HG03196 (cell line): ENCODE data around the gene HIF3A.

Experiments
- ATAC-seq: cut with Tn5 transposase; IDR thresholded peaks from one replicate; pipeline ENCODE4 v1.9.1; 2021; ENCODE audit not compliant: unreplicated experiment

The HIF3A gene

DNA sequence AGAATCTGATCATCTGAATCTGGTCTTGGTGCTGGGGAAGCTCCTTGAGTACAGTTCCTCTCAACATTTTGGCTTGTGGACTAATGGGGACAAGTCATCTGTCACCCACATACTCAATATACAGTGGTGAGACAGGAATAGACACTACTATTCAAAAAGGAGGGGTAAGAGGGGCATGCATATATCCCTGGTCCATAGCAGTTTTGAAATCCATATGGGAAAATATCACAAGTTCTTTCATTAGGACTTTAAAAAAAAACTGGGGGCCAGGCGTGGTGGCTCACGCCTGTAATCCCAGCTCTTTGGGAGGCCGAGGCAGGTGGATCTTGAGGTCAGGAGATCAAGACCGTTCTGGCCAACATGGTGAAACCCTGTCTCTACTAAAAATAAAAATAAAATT lies 29.8 kb downstream of the HIF3A start:
- no peak for ATAC-seq

DNA sequence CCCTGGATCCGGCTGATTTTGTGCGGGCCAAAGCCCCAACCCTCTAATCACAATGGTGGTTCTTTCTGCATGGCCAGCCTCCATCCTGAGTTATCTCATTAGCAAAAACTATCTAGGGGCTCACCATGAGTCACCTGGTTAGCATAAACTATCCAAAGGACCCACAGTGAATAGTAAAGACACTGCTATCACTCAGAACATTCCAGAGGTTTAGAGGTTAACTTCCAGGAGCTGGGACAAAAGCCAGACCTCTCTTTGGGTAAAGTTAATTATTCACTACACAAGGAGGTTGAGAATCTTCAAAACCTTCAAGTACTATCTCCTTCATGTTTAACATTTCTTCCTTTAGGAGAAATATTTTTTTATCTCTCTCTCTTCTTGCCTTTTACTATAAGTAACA lies 31.2 kb downstream of the HIF3A start:
- no peak for ATAC-seq

DNA sequence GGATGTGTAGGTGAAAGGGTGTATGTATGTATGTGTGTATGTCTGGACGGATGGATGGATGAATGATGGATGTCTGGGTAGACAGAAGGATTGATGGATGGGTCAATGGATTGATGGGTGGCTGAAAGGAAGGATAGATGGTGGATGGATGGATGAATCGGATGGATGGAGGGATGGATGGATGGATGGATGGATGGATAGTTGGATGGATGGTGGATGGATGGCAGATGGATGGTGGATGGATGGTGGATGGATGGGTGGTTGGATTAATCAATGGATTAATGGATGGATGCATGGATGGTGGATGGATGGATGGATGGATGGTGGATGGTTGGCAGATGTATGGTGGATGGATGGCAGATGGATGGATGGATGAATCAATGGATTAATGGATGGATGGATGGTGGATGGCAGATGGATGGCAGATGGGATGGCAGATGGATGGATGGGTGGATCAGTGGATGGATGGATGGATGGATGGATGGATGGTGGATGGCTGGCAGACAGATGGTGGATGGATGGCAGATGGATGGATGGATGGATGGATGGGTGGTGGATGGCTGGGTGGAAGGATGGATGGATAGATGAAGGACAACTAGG lies 33.6 kb downstream of the HIF3A start:
- no peak for ATAC-seq

DNA sequence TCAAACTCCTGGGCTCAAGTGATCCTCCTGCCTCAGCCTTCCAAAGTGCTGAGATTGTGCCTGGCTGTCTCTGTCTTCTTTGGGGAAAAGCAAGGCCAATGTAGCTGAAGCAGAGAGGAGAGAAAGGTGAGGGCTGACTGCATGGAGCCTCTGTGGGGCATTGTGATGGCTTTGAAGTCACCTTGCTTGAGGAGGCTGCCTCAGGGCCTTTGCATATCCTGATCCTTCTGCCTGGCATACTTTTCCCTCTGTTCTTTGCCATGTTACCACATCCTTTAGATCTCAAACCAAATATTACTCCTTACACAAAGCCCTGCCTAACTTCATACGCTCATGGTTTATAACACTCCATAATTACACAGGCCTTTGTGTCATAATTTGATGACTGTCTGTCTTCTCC lies 40.6 kb downstream of the HIF3A start:
- no peak for ATAC-seq

DNA sequence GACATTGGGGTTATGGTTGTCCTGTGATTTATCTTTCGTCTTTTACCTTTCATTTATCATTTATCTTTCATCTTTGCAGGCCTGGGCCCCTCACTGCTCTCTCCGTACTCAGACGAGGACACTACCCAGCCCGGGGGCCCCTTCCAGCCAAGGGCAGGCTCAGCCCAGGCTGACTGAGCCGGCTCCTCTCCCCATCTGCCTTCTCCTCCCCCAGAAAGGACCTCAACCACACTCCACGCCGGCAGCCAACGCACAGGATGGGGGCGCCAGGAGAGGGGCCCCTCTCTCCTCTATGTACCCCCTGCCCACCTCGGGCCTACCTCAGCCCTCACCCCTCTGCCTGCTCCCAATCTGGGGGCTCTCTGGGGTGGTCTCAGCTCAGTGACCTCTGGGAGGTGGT lies 42.6 kb downstream of the HIF3A start:
- no peak for ATAC-seq

DNA sequence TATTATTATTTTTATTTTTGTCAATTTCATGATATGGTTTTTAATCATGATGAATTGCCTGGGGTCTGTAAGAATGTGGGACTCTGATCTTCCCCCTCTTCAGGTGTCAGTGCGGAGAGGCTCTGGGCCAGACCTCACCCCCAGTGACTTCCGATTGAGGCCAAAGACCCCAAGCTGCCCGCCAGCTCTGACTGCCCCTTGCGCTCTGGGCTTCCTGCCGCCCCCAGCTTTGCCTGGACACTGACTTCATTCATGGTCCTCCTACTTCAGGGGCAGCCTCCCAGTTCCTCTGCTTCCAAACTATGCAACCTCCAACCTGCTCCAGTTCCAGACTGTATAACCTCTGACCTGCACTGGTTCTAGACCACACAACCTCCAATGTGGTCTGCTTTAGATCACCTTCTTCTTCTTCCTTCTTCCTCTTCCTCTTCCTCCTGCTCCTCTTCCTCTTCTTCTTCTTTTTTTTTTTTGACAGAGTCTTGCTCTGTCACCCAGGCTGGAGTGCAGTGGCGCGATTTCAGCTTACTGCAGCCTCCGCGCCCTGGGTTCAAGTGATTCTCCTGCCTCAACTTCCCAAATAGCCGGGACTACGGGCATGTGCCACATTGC lies 43.3 kb downstream of the HIF3A start:
- no peak for ATAC-seq

DNA sequence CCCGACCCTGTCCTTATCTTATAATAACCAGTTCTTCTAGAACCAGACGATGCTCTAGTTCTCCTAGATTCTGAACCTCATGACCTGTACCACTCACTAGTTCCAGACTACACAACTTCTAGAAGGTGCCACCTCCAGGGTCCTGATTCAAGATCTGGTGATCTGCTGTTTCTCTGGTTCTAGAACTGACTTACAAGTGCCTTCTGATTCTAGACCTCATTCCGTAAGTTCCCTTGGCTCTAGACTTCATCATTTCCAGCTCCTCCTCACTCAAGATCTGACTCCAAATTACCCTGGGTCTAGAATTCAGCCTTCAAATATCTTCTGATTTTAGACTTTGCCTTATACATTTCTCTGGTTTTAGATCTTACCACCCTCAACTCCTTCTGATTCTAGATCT lies 45.1 kb downstream of the HIF3A start:
- ATAC-seq = no peak

DNA sequence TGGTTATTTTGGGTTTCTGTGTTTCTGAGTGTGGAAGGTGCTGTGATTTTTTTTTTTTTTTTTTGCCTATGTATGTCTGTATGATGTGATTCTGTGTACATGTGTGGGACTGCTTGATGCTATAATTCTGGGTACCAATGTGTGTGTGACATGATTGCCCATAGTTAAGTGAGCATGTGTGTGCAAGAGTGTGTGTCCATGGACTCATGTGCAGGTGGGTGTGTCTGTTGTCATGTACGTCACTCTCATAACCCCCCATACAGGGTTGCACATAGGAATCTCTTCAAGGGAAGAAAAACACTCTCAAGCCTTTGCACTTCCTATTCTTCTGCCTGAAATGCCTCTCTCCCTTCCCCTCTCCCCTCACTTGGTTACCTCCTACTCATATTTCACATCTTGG lies 47.5 kb downstream of the HIF3A start:
- ATAC-seq = no peak

DNA sequence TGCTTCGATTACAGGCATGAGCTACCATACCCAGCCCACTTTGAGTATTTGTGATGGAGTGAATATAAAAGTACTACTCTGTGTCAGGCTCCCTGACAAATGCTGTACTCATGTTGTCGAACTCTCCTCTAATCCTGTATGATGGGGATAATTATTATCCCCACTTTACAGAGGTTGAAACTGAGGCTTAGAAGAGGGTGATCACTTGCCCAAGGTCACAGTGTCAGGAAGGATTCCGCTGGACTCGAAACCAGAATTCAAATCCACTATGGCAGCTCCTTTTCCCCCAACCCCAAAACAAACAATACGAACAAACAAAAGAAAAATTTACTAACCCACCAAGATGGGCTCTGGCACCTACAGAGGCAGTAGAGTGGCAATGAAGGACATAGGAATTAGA lies 48.3 kb downstream of the HIF3A start:
- ATAC-seq = no peak

DNA sequence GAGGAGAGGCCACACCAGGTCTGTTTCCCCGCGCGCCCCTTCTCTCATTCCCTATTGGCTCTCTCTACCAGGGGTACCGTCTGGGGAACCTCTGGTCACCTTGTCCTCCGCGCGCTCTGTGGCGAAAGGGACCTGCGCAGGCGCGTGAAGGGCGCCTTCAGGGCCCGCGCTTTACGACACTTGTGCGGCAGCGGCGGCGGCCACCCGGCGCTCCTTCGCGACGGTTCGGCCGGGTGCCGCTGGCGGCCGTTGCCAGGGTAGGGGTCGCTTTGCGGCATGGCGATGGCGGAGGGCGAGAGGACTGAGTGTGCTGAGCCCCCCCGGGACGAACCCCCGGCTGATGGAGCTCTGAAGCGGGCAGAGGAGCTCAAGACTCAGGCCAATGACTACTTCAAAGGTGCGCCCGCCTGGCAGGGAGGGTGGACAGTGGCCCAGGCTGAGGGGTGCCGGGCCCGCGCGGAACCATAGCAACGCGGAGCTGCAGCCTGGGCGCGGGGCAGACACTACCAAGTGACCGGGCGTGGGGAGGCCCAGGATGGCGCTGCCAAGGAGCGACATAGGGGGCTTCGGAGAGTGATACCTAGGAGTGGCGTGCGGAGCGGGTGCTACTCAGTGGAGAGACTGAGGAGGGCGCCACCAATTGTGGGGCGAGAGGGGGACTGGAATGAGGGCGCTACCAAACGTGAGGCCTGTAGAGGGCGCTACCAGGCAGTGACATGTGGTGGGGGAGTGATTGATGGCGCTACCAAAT lies 50.2 kb downstream of the HIF3A start, which contains the start of gene PPP5C:
TSS of gene PPP5C (plus strand) at position 267 of the 751 bp plus-strand sequence. CDS start at position 277, 10 bp downstream.
- peak; percentile 54 for ATAC-seq

DNA sequence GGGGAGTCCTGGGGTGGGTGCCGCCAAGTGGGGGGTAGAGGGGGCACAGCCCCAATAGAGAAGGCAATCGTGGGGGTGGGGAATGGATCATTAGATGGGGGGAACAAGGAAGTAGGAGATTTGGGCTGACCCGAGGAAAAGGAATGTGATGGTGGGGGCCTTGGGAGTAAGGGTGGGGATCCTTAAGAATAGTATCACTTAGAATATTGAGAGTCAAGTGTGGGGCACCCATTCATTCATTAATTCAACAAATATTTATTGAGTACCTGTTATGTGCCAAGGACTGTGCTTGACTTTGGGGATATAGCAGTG lies 50.7 kb downstream of the HIF3A start:
- ATAC-seq = no peak

DNA sequence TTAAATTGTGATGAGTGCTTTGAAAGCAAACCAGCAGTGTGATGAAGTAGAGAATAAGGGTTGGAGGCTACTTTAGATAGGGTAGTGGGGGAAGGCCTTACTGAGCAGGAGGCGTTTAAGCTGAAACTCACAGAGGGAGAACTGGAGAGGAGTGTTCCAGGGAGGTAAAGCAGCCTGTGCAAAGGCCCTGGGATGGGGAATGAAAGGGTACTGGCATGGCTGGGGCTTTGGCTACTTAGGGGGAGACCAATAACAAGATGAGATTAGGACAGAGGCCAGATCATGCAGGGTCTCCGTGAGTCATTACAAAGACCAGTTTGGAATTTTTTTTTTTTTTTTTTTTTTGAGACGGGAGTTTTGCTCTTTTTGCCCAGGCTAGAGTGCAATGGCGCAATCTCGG lies 51.1 kb downstream of the HIF3A start:
- no peak for ATAC-seq

DNA sequence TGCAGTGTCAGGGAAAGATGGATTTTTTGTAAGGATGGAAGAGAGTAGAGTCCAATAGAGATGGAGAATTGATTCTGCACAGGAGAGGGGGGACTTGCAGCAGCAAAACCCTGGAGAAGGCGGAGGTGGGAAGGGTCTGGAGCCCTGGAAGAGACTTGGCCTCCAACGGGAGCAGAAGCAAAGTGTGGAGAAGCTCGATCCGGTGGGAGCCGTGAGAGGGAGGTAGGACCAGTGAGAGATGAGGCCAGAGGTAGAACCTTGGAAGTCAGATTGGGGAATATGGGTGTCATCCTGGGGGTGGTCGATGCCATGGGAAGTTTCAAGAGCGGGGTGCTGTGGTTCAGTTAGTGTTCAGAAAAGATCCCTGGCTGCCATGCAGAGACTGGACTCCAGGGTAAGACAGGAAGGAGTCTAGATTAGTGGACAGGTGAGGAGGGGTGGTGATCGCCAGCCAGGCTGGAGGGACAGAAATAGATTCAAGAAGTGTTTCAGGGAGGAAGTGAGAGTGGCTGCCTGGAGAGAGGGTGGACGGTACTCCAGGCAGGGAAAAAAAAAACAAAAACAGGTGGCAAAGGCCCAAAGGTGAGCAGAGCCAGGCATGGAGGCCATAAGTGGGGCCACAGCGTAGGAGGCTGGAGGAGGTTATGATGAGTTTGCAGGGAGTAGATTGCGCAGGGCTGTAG lies 52.6 kb downstream of the HIF3A start:
- ATAC-seq = no peak

DNA sequence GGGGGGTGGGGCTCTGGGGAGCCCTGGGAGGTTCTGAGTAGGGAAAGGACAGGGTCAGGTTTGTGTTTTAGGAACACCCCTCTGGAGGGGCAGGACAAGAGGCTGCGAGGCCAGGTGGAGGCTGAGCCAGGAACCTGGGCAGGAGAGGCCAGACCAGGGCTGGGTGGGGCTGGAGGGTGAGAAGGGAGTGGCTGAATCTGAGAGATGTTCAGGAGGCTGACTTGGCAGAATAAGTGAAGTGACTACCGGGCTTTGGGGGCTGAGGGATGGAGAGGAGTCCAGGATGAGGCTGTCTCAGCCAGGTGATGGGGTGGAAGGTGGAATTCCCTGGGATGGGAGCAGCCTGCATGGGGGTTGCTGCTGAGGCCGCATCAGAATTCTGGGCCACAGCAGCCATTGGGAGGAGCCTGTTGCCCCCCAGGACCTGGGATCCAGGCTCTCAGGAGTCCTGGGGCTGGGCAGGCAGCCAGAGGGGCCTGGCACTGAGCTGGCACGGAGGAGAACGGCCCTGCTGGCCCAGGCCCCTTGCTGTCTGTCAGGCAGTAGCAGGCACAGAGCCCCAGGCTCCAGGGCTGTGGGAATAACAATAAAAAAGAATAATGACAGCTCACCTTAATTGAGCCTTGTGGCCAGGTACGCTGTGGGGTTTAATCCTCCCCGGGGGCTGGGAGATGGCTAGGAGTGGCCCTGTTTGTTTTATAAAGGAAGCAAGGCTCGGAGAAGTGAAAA lies 53.4 kb downstream of the HIF3A start:
- ATAC-seq = no peak

DNA sequence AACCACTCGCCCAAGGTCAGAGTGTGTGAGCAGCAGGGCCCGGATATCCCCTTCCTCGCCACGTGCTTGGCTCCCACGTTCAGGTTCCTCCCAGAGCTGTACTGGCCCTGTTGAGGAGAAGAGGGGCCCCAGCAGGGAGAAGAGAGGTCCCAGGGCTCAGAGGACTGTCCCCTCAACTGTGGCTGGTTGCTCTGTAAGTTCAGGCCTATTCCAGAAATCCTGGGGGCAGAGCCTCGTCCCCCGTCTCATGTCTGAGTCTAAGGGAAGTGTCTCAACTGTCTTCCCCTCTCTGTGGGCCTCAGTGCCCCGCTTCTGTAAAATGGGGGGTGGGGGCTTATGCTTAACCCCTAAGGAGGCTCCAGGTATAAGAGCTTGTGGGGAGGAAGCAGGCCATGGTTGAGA lies 53.9 kb downstream of the HIF3A start:
- no peak for ATAC-seq

DNA sequence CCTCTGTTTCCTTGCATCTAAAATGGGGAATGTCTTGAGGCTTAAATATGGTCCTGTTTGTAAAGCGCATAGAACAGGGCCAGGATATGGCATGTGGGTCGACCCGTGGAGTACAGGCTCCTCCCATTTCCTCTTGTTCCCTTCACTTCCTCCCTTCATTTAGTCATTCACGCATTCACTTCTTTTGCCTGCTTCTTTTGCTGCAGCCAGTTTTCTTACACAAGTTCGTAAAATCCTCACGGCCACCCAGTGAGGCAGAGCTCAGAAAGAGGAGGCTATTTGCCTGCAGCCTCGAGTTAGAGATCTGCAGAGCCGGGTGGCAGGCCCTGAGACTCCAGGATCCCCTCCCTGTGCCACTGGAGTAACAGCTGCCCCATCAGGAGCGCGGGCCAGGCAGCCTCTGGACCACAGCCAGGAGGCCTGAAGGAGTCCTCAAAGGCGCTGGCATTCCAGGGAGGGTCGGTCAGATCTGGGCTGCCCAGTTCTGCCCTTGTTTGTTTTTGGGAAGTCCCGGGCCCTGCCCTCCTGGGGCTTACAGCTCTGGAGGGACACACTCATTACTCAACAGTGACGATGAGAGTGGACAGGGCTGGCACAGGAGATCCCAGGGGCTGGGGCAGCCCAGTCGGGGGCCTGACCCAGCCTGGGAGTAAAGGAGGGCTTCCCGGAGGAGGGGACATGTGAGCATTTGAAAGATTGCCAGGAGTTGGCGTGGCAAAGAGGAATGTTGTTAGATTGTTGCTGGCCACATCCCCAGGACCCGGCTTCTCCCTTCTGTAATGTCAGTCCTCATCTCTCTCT lies 54.6 kb downstream of the HIF3A start:
- no peak for ATAC-seq

DNA sequence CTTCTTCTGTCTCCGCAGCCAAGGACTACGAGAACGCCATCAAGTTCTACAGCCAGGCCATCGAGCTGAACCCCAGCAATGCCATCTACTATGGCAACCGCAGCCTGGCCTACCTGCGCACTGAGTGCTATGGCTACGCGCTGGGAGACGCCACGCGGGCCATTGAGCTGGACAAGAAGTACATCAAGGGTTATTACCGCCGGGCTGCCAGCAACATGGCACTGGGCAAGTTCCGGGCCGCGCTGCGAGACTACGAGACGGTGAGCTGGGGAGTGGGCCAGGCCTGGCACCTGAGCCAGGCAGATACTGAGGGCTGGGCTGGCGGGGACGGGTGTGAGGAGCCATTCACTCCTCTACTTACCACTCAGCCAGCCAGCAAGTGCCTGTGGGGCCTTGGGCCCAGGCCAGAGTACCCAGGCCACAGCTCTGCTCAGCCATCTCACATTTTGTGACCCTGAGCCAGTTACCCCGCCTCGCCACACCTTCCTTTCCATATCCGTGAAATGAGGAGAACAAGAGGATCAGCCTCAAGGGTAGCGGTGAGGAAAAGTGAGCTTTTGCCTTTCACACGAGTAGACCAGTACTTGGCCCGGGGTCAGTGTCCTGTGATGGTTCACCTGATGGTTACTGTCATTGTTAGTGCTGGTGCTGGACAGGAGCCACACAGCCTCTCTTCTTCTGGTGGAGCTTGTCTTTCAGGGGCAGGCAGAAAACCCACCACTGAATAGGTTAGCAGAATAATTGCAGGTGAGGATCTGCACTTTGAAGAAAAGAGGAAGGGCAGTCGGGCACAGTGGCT lies 57.1 kb downstream of the HIF3A start:
- no peak for ATAC-seq

DNA sequence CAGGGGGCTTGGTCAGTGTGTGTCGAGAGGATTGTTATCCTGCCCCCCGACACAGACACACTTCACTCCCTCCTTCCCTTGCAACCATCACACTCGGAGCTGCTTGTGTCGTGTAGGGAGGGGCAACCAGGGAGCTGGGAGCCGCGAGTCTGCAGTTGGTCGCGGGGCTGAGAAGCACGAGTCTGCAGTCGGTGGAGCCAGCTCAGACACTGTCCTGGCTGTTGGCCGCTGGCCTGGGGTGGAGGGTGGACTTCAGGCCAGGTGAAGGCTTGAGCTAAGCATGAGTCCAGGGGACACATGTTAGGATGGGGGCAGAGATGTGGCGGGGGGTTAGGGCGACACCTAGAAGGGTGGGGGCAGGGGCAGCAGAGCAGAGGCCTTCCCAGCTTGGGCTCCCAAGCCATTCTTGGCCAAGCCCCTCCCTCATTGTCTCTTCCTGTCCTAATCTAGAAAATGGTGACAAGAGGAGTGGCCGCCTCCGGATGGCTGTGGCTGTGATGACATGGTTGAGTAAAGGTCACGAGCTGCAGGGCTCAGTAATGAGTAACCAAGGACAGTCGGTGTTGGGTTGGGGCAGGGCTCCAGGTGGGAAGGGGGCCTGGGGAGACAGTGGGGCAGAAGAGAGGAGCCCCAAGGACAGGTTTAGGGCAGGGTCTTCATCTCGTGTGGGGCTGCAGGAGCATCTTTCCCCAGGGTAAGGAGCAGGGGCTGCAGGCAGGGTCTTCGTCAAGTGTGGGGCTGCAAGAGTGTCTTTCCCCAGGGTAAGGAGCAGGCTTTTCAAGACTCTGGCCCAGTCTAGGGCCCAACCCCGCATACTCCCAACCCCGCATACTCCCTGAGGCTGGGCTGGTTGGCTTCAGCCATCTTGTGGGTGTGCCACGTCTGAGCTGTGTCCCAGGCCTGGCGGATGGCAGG lies 58.6 kb downstream of the HIF3A start:
- ATAC-seq = no peak
